Measurements from ENCODE around the gene LIMD2.

DNA sequence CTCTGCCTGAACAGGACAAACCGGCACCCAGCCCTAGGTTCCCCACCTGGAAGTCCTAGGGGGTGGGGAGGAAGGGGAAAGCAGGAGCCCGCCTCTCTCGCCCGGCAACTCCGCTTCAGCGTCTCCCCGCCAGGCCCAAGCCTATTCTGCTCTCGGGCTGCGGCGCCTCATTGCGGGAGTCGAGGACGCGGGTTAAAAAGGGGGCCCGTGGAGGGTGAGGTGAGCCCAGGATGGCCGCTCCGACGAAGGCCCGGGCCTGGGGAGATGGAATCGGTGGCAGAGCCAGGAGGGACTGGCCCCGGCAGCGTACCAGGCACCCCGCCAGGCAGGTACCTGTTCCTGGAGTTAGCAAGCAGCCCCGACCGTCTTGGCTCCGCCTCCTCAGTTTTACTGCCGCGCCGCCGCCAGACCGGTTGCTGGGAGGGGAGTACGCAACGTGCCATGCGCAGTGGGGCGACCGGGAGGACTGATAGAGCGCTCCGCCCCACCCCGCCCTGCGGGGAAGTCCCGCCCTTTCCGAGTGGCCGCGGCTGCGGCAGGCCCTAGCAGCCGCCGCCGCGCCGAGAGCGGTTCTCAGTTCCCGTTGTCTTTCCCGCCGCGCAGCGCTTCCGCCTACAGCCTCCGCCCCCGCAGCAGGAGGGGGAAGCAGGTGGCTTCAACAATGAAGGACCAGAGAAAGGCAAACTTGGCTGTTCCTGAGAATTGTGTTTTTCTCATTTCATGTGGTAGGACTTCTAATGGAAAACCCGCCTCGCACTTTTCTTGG lies 41.7 kb upstream of the LIMD2 start, which contains the start of gene STRADA:
- no peak for TF ChIP-seq EP300 (IDR thresholded peaks at IDR 0.05; ENCODE audit: borderline replicate concordance in 1 of 2, low read depth in 2 of 2, low read length in 2 of 2)
- TF ChIP-seq, protein P1, sequence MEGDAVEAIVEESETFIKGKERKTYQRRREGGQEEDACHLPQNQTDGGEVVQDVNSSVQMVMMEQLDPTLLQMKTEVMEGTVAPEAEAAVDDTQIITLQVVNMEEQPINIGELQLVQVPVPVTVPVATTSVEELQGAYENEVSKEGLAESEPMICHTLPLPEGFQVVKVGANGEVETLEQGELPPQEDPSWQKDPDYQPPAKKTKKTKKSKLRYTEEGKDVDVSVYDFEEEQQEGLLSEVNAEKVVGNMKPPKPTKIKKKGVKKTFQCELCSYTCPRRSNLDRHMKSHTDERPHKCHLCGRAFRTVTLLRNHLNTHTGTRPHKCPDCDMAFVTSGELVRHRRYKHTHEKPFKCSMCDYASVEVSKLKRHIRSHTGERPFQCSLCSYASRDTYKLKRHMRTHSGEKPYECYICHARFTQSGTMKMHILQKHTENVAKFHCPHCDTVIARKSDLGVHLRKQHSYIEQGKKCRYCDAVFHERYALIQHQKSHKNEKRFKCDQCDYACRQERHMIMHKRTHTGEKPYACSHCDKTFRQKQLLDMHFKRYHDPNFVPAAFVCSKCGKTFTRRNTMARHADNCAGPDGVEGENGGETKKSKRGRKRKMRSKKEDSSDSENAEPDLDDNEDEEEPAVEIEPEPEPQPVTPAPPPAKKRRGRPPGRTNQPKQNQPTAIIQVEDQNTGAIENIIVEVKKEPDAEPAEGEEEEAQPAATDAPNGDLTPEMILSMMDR (IDR thresholded peaks at IDR 0.05; ENCODE audit: control extremely low read depth in 1 of 3, insufficient read depth in 1 of 3, low read depth in 1 of 3, low read length in 3 of 3) = no peak
- TF ChIP-seq POLR2AphosphoS5 (IDR thresholded peaks at IDR 0.05; ENCODE audit: low read depth, low read length) = peak; percentile 62
